HG03469 (cell line): ENCODE results near the gene C19orf25.
"Not testable (repeated sequence)": the region's sequence is repeated elsewhere in the genome, so short reads cannot be mapped to it uniquely, and the experiment has no call there.

ENCODE experiments used
- ATAC-seq: cut with Tn5 transposase; IDR thresholded peaks from one replicate; pipeline ENCODE4 v1.9.1; 2021; ENCODE audit warnings: mild to moderate bottlenecking, moderate library complexity, moderate number of reproducible peaks; ENCODE audit not compliant: unreplicated experiment

The C19orf25 gene

DNA sequence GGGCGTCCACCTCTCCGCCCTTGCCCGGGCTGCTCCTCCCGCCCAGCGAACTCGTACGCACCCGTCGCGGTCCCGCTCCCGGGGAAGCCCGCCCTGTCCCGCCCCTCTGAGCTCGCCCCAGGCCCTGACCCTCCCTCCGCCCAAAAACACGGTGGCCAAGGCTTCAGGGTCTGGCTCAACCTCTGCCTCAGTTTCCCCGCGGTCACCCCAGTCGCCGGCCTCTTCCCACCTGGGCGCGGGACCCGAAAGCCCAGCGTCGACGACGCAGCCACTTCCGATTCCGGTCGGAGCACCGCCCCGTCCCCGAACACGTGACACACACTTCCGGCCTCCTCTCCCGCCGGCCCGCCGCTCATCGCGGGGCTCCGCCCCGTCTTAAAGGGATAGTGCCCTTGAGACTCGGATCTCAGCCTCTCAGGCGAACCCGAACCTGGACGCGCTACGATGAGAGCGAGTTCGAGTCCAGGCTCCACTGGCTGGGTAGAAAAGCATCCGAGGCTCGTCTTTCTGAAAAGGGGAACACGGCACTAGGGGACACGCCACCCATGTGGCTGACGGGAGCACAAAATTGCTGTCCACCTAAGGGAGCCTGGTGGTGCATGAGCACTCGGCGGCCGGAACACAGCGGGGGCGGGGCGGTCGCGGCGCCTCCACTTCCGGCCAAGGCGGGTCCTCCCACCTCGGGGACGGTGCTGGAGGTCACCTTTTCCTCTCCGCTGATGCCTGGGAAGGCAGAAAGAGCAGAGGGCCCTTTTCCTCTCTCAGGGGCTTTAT lies at the start of gene C19orf25:
C19orf25 (minus strand) TSS at position 282 of the 774 bp plus-strand sequence. CDS start 312 bp downstream, outside the sequence.
- no peak for ATAC-seq

DNA sequence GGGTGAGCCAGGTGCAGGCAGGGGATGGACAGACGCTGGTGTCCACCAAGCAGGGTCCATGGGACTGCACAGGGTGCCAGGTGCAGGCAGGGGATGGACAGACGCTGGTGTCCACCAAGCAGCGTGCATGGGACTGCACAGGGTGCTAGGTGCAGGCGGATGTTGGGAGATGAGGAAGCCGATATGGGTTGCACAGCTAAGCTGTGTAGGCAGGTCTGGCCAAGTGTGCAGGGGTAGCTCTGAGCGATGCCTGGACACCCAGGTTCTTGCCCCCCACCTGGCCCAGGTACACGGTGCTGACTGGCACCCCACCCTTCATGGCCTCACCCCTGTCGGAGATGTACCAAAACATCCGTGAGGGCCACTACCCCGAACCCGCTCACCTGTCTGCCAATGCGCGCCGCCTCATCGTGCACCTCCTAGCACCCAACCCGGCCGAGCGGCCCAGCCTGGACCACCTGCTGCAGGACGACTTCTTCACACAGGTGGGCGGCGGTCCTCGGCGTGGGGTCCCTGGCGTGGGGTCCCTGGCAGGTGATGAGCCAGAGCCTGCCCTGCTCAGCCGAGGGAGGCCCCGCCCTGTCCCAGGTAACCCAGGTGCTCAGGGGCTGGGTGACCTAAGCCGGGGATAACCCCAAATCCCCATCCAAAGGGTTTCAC lies 48.8 kb upstream of the C19orf25 start:
- ATAC-seq, result no peak

DNA sequence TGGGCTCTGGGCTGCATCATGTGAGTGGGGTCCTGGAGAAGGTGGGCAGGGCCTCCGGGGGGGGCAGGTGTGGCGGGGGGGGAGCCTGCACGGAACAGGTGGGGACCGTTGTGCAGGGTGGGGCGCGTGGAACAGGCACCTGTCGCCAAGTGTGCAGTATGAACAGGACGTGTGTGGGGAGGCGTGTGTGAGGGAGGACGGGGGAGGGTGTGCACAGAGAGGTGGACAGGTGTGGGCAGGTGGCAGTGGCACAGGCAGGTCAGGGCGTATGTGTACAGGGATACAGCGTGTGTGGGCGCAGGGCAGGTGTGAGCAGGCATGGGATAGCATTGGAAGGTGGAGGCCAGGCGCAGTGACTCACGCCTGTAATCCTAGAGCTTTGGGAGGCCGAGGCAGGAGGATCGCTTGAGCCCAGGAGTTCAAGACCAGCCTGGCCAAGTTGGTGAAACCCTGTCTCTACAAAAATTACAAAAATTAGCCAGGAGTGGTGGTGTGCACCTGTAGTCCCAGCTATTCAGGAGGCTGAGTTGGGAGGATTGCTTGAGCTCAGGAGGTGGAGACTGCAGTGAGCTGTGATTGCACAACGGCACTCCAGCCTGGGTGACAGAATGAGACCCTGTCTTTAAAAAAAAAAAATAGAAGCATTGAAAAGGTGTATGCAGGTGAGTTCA lies 48.1 kb upstream of the C19orf25 start:
- ATAC-seq, result no peak

DNA sequence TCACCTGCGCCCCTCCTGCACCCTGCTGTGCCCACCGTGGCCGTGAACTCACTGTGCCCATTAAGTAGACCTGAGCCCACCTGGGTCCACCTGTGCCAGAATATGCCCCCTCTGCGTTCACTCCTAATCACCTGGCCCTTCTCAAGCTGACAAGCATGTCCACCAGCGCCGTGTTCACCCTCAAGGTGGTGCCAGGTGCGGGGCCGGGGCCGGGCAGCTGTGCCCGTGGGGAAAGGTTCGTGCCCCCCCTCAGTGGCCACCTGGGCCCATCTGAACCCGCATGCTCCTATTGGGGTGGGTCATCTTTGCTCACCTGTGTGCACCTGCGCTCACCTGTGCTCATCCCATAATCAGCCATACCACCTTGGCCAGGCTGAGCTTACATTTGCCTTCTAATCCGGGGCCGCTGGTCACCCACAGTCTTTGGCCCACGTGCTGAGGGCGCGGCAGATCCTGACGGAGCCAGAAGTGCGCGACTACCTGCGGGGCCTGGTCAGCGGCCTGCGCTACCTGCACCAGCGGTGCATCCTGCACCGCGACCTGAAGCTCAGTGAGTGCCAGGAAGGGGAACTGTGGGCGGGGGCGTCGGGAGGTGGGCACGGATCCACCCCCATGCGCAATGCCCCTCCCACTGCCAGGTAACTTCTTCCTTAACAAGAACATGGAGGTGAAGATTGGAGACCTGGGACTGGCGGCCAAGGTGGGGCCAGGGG lies 47.2 kb upstream of the C19orf25 start:
- ATAC-seq, result no peak

DNA sequence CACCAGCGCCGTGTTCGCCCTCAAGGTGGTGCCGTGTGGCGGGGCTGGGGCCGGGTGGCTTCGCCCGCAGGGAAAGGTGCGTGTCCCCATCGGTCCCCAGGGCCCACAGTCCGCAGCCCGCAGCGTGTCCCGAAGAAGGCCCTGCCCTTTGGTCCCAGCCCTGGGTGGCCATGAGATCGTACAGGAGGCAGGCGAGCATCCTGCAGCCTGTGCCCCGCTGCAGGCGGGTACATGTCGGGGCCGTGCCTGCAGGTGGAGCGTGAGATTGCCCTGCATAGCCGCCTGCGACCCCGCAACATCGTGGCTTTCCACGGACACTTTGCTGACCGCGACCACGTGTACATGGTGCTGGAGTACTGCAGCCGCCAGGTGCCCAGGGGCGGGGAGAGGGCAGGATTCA lies 46.3 kb upstream of the C19orf25 start:
- no peak for ATAC-seq

- no peak for ATAC-seq
Measured at GRCh38 chr19:1524972-1525325, 45.9 kb upstream of the C19orf25 start.

DNA sequence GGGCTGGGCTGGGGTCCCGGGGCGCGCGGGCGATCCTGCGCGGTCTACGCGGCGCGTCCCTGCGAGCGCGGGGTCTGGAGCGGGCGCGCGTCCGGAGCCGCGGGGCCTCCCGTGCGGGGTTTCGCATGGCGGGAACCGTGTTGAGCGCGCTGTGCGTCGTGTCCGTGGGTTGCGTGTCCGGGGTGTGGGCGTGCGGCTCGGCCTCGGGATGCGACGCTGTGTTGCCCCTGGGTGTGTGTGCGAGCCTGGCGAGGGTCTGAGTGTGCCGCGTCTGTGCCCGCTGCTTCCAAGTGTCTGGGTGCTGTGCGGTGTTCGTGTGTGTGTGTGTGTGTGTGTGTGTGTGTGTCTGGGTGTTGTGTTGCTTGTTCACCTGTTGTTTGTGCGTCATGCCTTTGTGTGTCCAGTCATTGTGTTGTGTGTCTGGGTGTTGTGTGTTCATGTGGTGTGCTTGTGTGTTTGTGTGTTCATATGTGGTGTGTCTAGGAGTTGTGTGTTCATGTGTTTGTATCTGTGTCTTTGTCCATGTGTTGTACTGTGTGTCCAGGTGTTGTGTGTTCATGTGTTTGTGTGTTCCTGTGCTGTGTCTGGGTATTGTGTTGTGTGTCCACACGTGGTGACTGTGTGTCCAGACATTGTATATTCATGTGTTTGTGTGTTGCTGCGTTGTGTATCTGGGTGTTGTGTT lies 45.4 kb upstream of the C19orf25 start:
- ATAC-seq, result no peak

DNA sequence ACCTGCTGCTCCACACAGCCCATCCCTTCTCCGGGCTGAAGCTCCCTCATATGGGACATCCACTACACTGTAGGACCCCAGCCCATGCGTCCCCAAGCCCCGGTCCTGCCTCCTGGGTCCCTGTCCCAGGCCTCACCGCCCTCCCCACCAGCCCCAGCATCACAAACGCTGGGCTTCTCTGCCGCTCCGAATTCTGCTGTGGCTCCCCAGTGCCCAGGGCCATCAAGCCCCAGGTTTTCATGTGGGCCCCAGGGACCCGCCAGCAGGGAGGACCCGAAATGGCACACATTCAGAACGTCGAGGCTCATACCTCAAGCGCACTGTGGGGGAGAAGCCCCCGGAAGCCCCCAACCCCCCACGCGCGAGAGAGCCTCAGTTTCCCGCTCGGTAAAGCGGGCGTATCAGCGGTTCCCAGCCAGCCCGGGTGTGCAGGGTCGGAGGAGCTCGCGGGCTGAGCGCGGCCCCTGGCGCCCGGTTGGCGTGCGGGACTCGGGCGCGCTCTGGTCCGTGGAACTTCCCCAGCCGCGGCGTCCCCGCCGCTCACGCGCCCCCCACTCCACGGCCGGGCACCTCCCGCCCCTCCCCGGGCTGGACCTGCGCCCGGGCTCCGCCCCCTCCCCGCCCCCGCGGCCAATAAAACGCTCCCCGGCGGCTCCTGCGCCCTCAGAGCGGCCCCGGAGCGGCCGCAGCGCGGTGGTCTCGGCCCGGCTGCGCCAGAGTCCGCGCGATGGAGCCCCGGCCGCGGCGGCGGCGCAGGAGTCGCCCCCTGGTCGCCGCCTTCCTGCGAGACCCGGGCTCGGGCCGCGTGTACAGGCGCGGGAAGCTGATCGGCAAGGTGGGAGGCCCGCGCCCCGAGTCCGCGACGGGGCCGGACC lies 44.6 kb upstream of the C19orf25 start, which contains the start of gene PLK5:
PLK5 (plus strand) TSS at position 666 of the 875 bp plus-strand sequence. CDS start 2,920 bp downstream, outside the sequence.
- ATAC-seq, result no peak

- ATAC-seq, result no peak
Measured at GRCh38 chr19:1522838-1523237, 43.8 kb upstream of the C19orf25 start.

DNA sequence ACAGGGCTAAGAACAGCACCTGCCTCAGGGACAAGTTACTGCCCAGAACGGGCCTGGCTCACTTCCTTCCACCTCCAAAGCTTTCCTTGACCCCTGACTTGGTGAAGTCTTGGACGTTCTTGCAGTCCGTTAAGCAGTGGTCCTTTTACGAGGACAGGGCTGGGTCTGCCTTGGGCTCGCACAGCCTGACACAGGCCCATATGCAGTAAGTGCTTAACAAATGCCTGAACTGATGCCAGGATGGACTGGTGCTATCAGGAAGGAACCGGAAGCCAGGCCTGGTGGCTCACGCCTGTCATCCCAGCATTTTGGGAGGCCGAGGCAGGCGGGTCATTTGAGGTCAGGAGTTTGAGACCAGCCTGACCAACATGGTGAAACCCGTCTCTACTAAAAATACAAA lies 43.0 kb upstream of the C19orf25 start:
- ATAC-seq, result no peak

- ATAC-seq, result no peak
Measured at GRCh38 chr19:1521636-1522035, 42.6 kb upstream of the C19orf25 start.

DNA sequence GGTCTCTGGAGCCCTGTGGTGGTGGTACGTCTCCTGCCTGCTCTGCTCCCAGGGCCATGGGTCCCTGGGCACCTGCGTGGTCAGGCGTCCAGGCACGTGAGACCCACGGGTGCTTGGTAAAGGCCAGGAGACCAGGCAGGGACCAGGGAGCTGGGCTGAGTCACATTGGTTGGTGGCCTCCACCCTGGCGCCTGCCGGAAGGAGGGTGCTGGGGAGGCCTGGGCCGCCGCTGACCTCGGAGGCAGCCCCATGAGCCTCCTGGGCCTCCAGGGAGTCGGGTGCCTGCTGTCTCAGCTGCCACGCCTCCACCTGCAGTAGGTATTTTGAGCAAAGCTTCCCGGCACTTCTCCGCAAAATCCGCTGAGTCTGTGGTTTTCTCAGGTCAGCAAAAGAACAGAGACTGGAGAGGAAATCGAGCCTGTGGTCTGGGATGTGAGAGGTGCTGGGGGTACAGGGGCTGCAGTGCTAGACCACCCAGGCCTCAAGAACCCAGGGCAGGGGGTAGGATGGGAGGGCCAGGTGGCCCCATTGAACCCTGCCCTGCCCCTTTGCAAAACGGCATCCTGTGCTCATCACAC lies 41.3 kb upstream of the C19orf25 start:
- no peak for ATAC-seq

- ATAC-seq, result not testable (repeated sequence)
Measured at GRCh38 chr19:1519802-1520201, 40.8 kb upstream of the C19orf25 start.

GRCh38 chr19:1518471-1518870 lies 39.5 kb upstream of the C19orf25 start:
- ATAC-seq, result no peak

DNA sequence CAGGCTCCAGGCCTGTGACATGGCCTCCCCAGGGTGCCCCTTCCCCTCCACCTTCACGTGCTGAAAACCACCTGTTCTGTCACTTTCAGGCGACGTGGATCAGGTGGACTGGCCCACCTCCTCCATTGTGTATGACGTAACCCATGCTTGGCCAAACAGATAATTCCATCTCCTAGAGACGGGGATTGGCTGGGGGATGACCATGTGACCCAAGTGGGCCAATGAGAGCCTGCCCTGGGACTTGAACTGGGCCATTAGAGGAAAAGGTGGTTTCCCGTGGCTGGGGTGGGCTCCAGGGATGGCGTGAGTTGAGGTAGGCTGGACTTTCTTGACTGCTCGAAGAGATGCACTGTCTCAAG lies 37.4 kb upstream of the C19orf25 start:
- ATAC-seq, result no peak

- no peak for ATAC-seq
Measured at GRCh38 chr19:1514986-1515721, 36.1 kb upstream of the C19orf25 start.

- no peak for ATAC-seq
Measured at GRCh38 chr19:1514295-1514661, 35.3 kb upstream of the C19orf25 start.

- ATAC-seq, result no peak
Measured at GRCh38 chr19:1513499-1514294, 34.7 kb upstream of the C19orf25 start.
